MM.1S (cell line): ENCODE data around the gene PIP4K2B.

Experiments
- DNase-seq: peaks from one replicate; pipeline ENCODE4 v3.0.0-alpha.2; 2015
- H2AFZ ChIP-seq: fragments of 300-600 bp; sonication (generic); 2 replicates; pipeline ENCODE4 v1.6.0; 2016; ENCODE audit warnings: antibody characterized with exemption, low read length
- H3F3A ChIP-seq: fragments of 300-600 bp; sonication (generic); 2 replicates; pipeline ENCODE4 v1.6.1; 2016; ENCODE audit warnings: mild to moderate bottlenecking, antibody characterized with exemption, low read length, moderate library complexity, mixed read lengths; ENCODE audit not compliant: insufficient read depth
- H3K27ac ChIP-seq: fragments of 300-600 bp; sonication (generic); 2 replicates; pipeline ENCODE4 v1.5.1; 2016; ENCODE audit warnings: mild to moderate bottlenecking, low read length
- H3K27me3 ChIP-seq: fragments of 300-600 bp; sonication (generic); replicated peaks from 2 replicates; pipeline ENCODE4 v1.6.0; 2016; ENCODE audit warnings: low read length; ENCODE audit not compliant: insufficient read depth
- H3K36me3 ChIP-seq: fragments of 300-600 bp; sonication (generic); replicated peaks from 2 replicates; pipeline ENCODE4 v1.6.1; 2016; ENCODE audit warnings: mild to moderate bottlenecking, low read length, mixed read lengths; ENCODE audit not compliant: insufficient read depth
- H3K4me1 ChIP-seq: fragments of 300-600 bp; sonication (generic); 2 replicates; pipeline ENCODE4 v1.6.1; 2016; ENCODE audit warnings: low read length, mixed read lengths
- H3K4me2 ChIP-seq: fragments of 300-600 bp; sonication (generic); 2 replicates; pipeline ENCODE4 v1.6.0; 2016; ENCODE audit warnings: low read depth, low read length
- H3K4me3 ChIP-seq: fragments of 300-600 bp; sonication (generic); 2 replicates; pipeline ENCODE4 v1.5.1; 2016; ENCODE audit warnings: low read length, mixed read lengths
- H3K79me2 ChIP-seq: fragments of 300-600 bp; sonication (generic); 2 replicates; pipeline ENCODE4 v1.6.1; 2016; ENCODE audit warnings: mixed run types, low read length, mixed read lengths
- H3K9ac ChIP-seq: fragments of 300-600 bp; sonication (generic); 2 replicates; pipeline ENCODE4 v1.6.1; 2016; ENCODE audit warnings: low read length, mixed read lengths
- H3K9me2 ChIP-seq: fragments of 300-600 bp; sonication (generic); replicated peaks from 2 replicates; pipeline ENCODE4 v1.6.1; 2016; ENCODE audit warnings: mild to moderate bottlenecking, low read length, mixed read lengths; ENCODE audit not compliant: insufficient read depth
- H3K9me3 ChIP-seq: fragments of 300-600 bp; sonication (generic); replicated peaks from 2 replicates; pipeline ENCODE4 v1.6.1; 2016; ENCODE audit warnings: mild to moderate bottlenecking, low read length, mixed read lengths; ENCODE audit not compliant: insufficient read depth
- H4K20me1 ChIP-seq: fragments of 300-600 bp; sonication (generic); 2 replicates; pipeline ENCODE4 v1.6.1; 2016; ENCODE audit warnings: mild to moderate bottlenecking, low read length, moderate library complexity, mixed read lengths; ENCODE audit not compliant: insufficient read depth
- EZH2 ChIP-seq: fragments of 300-600 bp; sonication (generic); optimal IDR thresholded peaks from 2 replicates; pipeline ENCODE3; 2017; ENCODE audit warnings: low read depth, mild to moderate bottlenecking, antibody characterized with exemption, low read length, mixed read lengths
- EZH2phosphoT487 ChIP-seq: fragments of 300-600 bp; sonication (generic); IDR thresholded peaks from 2 replicates; pipeline ENCODE4 v1.6.1; 2018; ENCODE audit warnings: antibody characterized with exemption, low read length
- TF ChIP-seq, protein P1 (sequence below): fragments of 300-600 bp; sonication (generic); IDR thresholded peaks from 2 replicates; pipeline ENCODE4 v1.5.1; 2016; ENCODE audit warnings: antibody characterized with exemption, low read length, mixed read lengths

PIP4K2B gene

DNA sequence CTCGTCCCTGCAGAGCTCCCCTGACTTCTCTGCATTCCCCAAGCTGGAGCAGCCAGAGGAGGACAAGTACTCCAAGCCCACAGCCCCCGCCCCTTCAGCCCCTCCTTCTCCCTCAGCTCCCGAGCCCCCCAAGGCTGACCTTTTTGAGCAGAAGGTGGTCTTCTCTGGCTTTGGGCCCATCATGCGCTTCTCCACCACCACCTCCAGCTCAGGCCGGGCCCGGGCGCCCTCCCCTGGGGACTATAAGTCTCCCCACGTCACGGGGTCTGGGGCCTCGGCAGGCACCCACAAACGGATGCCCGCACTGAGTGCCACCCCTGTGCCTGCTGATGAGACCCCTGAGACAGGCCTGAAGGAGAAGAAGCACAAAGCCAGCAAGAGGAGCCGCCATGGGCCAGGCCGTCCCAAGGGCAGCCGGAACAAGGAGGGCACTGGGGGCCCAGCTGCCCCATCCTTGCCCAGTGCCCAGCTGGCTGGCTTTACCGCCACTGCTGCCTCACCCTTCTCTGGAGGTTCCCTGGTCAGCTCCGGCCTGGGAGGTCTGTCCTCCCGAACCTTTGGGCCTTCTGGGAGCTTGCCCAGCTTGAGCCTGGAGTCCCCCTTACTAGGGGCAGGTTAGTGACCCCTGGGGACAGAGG lies 82.9 kb downstream of the PIP4K2B start:
- no peak for DNase-seq
- Histone ChIP-seq H3K4me3 (no peak overlapping the region), H2AFZ (no peak overlapping the region), H4K20me1 (no peaks in the 10 kb centered on the region), H3K27me3 (no peaks in the 10 kb centered on the region), H3K9ac (no peak overlapping the region), H3K36me3 (no peaks in the 10 kb centered on the region), H3K9me3 (no peaks in the 10 kb centered on the region), H3K4me2 (no peak overlapping the region), H3K9me2 (no peaks in the 10 kb centered on the region), H3F3A (no peaks in the 10 kb centered on the region), H3K79me2 (no peaks in the 10 kb centered on the region), H3K27ac (no peak overlapping the region), H3K4me1 (no peaks in the 10 kb centered on the region)
- TF ChIP-seq, protein P1, sequence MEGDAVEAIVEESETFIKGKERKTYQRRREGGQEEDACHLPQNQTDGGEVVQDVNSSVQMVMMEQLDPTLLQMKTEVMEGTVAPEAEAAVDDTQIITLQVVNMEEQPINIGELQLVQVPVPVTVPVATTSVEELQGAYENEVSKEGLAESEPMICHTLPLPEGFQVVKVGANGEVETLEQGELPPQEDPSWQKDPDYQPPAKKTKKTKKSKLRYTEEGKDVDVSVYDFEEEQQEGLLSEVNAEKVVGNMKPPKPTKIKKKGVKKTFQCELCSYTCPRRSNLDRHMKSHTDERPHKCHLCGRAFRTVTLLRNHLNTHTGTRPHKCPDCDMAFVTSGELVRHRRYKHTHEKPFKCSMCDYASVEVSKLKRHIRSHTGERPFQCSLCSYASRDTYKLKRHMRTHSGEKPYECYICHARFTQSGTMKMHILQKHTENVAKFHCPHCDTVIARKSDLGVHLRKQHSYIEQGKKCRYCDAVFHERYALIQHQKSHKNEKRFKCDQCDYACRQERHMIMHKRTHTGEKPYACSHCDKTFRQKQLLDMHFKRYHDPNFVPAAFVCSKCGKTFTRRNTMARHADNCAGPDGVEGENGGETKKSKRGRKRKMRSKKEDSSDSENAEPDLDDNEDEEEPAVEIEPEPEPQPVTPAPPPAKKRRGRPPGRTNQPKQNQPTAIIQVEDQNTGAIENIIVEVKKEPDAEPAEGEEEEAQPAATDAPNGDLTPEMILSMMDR, result no peak
- no peak for TF ChIP-seq EZH2
- no peak for TF ChIP-seq EZH2phosphoT487
